VCaP (cell line): ENCODE data around the gene TREX2.

ENCODE experiments used
- H3K27ac ChIP-seq: fragments of 450-650 bp; 2 replicates; pipeline ENCODE4 v1.5.1; 2017
- TF ChIP-seq, protein P1 (sequence below): fragments of 450-650 bp; conservative IDR thresholded peaks from 2 replicates; pipeline ENCODE4 v1.5.1; 2017; ENCODE audit warnings: mild to moderate bottlenecking, moderate library complexity

The TREX2 gene

DNA sequence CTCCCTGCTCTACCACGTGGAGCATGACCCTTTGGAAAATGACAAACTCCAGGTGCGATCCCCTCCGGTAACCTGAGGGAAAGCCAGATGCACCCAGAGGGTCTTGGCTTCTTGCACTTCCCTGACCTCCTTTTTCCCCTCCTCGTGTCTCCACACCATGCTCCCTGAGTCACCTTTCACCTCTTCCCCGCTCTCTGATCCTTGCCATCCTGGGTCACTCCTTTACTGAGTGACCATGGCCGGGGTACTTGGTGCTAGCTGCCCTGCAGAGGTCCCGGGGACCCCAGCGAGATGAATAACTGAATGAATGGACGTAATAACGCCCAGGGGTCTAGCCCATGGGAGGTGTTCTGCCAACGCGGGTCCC lies 35.0 kb downstream of the TREX2 start:
- peak overlapping the region; percentile 25; the same call in 1 of the 2 replicates for H3K27ac ChIP-seq
- TF ChIP-seq, protein P1, sequence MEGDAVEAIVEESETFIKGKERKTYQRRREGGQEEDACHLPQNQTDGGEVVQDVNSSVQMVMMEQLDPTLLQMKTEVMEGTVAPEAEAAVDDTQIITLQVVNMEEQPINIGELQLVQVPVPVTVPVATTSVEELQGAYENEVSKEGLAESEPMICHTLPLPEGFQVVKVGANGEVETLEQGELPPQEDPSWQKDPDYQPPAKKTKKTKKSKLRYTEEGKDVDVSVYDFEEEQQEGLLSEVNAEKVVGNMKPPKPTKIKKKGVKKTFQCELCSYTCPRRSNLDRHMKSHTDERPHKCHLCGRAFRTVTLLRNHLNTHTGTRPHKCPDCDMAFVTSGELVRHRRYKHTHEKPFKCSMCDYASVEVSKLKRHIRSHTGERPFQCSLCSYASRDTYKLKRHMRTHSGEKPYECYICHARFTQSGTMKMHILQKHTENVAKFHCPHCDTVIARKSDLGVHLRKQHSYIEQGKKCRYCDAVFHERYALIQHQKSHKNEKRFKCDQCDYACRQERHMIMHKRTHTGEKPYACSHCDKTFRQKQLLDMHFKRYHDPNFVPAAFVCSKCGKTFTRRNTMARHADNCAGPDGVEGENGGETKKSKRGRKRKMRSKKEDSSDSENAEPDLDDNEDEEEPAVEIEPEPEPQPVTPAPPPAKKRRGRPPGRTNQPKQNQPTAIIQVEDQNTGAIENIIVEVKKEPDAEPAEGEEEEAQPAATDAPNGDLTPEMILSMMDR: no peak

GRCh38 chrX:153410373-153410772 lies 35.5 kb downstream of the TREX2 start:
- TF ChIP-seq, protein P1: no peak
- H3K27ac ChIP-seq: no peak overlapping the region

GRCh38 chrX:153409414-153410101 lies 36.3 kb downstream of the TREX2 start:
- no peak overlapping the region for H3K27ac ChIP-seq
- TF ChIP-seq, protein P1: no peak

DNA sequence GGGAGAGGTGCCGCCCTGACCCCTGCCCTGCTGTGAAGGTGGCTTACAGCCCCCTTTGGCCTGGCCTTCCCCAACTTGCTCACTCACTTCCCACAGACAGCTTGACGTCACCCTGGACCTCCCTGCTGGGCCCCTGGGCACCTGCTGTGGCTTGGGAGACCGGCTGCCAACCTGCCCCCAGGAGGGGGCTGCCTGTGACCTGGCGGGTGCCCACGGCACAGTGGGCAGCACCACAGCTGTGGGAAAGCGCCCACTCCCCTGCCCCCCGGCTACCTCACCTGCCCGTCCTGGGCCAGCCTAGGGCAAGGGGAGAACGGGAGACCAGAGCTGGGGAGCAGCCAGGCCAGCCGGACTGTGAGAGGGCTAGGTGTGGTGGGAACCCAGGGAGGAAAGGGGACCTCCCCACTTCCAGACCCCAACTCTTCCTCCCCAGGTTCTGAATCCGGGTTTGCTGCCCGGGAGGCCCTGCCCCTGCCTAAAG lies 36.9 kb downstream of the TREX2 start:
- no peak overlapping the region for H3K27ac ChIP-seq
- TF ChIP-seq, protein P1: no peak

GRCh38 chrX:153408221-153408721 lies 37.6 kb downstream of the TREX2 start:
- no peak overlapping the region for H3K27ac ChIP-seq
- TF ChIP-seq, protein P1: no peak

GRCh38 chrX:153407736-153408135 lies 38.1 kb downstream of the TREX2 start:
- H3K27ac ChIP-seq: no peak overlapping the region
- TF ChIP-seq, protein P1: no peak

DNA sequence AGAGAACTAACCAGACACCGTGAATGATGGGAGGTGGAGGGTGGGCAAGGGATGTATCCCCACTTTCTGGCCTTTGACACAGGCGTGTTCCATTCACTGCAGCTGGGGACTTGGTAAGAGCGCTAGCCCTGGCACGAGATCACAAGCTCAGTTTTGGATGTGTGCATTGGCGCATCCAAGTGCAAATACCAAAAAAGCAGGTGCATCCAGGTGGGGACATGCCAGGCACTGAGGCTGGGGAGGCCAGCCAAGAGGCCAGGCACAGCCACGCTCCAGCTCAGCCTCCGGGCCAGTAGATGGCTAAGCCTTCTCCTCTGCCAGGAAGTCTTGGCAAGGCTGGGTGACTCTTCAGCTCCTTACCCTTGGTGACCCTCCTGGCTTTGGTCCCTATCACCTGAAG lies 39.0 kb downstream of the TREX2 start:
- no peak overlapping the region for H3K27ac ChIP-seq
- TF ChIP-seq, protein P1: no peak
